ENCODE data around the gene POLDIP3.

The POLDIP3 gene

GRCh38 chr22:42643634-42644421 is 29.1 kb upstream of the POLDIP3 start:
- in situ Hi-C loops (cut with HindIII; ENCODE audit: low pct_ligation_motif_present, low pct_unique_long_range_greater_than_20kb, low sequenced_read_pairs) = no loop called here
- DNase-seq = no peak

- in situ Hi-C loops (cut with HindIII; ENCODE audit: low pct_ligation_motif_present, low pct_unique_long_range_greater_than_20kb, low sequenced_read_pairs) = no loop called here
- no peak for DNase-seq
Observed at GRCh38 chr22:42642806-42643633, 28.3 kb upstream of the POLDIP3 start.

- in situ Hi-C loops (cut with HindIII; ENCODE audit: low pct_ligation_motif_present, low pct_unique_long_range_greater_than_20kb, low sequenced_read_pairs) = no loop called here
- DNase-seq = no peak
Observed at GRCh38 chr22:42641801-42642413, 27.2 kb upstream of the POLDIP3 start.

- no peak for DNase-seq
- in situ Hi-C loops (cut with HindIII; ENCODE audit: low pct_ligation_motif_present, low pct_unique_long_range_greater_than_20kb, low sequenced_read_pairs) = no loop called here
Observed at GRCh38 chr22:42639541-42640241, 25.0 kb upstream of the POLDIP3 start.

GRCh38 chr22:42637555-42637954 is 22.9 kb upstream of the POLDIP3 start:
- in situ Hi-C loops (cut with HindIII; ENCODE audit: low pct_ligation_motif_present, low pct_unique_long_range_greater_than_20kb, low sequenced_read_pairs) = no loop called here
- no peak for DNase-seq

GRCh38 chr22:42636506-42636905 is 21.8 kb upstream of the POLDIP3 start:
- DNase-seq = no peak
- in situ Hi-C loops (cut with HindIII; ENCODE audit: low pct_ligation_motif_present, low pct_unique_long_range_greater_than_20kb, low sequenced_read_pairs) = no loop called here

GRCh38 chr22:42635531-42635930 is 20.8 kb upstream of the POLDIP3 start:
- in situ Hi-C loops (cut with HindIII; ENCODE audit: low pct_ligation_motif_present, low pct_unique_long_range_greater_than_20kb, low sequenced_read_pairs) = no loop called here

GRCh38 chr22:42633013-42633412 is 18.3 kb upstream of the POLDIP3 start:
- no peak for DNase-seq
- in situ Hi-C loops (cut with HindIII; ENCODE audit: low pct_ligation_motif_present, low pct_unique_long_range_greater_than_20kb, low sequenced_read_pairs) = no loop called here

More at GRCh38 chr22:42635531-42635930, 20.8 kb upstream of the POLDIP3 start:
- DNase-seq = peak; percentile 92

GRCh38 chr22:42632096-42632495 is 17.4 kb upstream of the POLDIP3 start:
- DNase-seq = no peak
- in situ Hi-C loops (cut with HindIII; ENCODE audit: low pct_ligation_motif_present, low pct_unique_long_range_greater_than_20kb, low sequenced_read_pairs) = no loop called here

GRCh38 chr22:42630901-42631602 is 16.4 kb upstream of the POLDIP3 start:
- in situ Hi-C loops (cut with HindIII; ENCODE audit: low pct_ligation_motif_present, low pct_unique_long_range_greater_than_20kb, low sequenced_read_pairs) = no loop called here
- no peak for DNase-seq

GRCh38 chr22:42630211-42630610 is 15.5 kb upstream of the POLDIP3 start:
- no peak for DNase-seq
- in situ Hi-C loops (cut with HindIII; ENCODE audit: low pct_ligation_motif_present, low pct_unique_long_range_greater_than_20kb, low sequenced_read_pairs) = no loop called here

GRCh38 chr22:42627981-42628380 is 13.3 kb upstream of the POLDIP3 start:
- in situ Hi-C loops (cut with HindIII; ENCODE audit: low pct_ligation_motif_present, low pct_unique_long_range_greater_than_20kb, low sequenced_read_pairs) = no loop called here

GRCh38 chr22:42626951-42627625 is 12.4 kb upstream of the POLDIP3 start:
- in situ Hi-C loops (cut with HindIII; ENCODE audit: low pct_ligation_motif_present, low pct_unique_long_range_greater_than_20kb, low sequenced_read_pairs) = no loop called here
- DNase-seq = no peak

More at GRCh38 chr22:42627981-42628380, 13.3 kb upstream of the POLDIP3 start:
- no peak for DNase-seq

GRCh38 chr22:42626431-42626830 is 11.7 kb upstream of the POLDIP3 start:
- in situ Hi-C loops (cut with HindIII; ENCODE audit: low pct_ligation_motif_present, low pct_unique_long_range_greater_than_20kb, low sequenced_read_pairs) = no loop called here
- DNase-seq = no peak

GRCh38 chr22:42625416-42625815 is 10.7 kb upstream of the POLDIP3 start:
- in situ Hi-C loops (cut with HindIII; ENCODE audit: low pct_ligation_motif_present, low pct_unique_long_range_greater_than_20kb, low sequenced_read_pairs) = no loop called here
- no peak for DNase-seq

GRCh38 chr22:42624551-42625106 is 9.9 kb upstream of the POLDIP3 start:
- in situ Hi-C loops (cut with HindIII; ENCODE audit: low pct_ligation_motif_present, low pct_unique_long_range_greater_than_20kb, low sequenced_read_pairs) = no loop called here
- no peak for DNase-seq

- in situ Hi-C loops (cut with HindIII; ENCODE audit: low pct_ligation_motif_present, low pct_unique_long_range_greater_than_20kb, low sequenced_read_pairs) = no loop called here
- DNase-seq = no peak
Observed at GRCh38 chr22:42623756-42624441, 9.2 kb upstream of the POLDIP3 start.

Measured in ACHN (cell line).